Superior temporal gyrus (tissue), 1 donor: ENCODE measurements around the gene MRAS.

Source experiments
- DNase-seq: peaks from one replicate; pipeline ENCODE4 v3.0.0-alpha.2; 2016; ENCODE audit errors: extremely low spot score

The MRAS gene

GRCh38 chr3:138347960-138348753, at the start of gene MRAS:
TSS of gene MRAS (plus strand) at chr3:138348579. CDS start at chr3:138372884, 24,305 bp downstream.
- peak; percentile 75 for DNase-seq

GRCh38 chr3:138300647-138301046, 47.7 kb upstream of the MRAS start:
- peak; percentile 70 for DNase-seq

GRCh38 chr3:138303474-138303873, 44.9 kb upstream of the MRAS start:
- DNase-seq: peak; percentile 77

- DNase-seq: no peak
These were observed 40.5 kb upstream of the MRAS start for GRCh38 chr3:138307899-138308298.

- DNase-seq: no peak
These were observed 39.6 kb upstream of the MRAS start for GRCh38 chr3:138308783-138309182.

GRCh38 chr3:138310494-138310893, 37.9 kb upstream of the MRAS start:
- DNase-seq: no peak

- DNase-seq: no peak
These were observed 33.6 kb upstream of the MRAS start for GRCh38 chr3:138314751-138315150.

GRCh38 chr3:138317687-138318086, 30.7 kb upstream of the MRAS start:
- no peak for DNase-seq

- DNase-seq: no peak
These were observed 24.4 kb upstream of the MRAS start for GRCh38 chr3:138323971-138324370.

- DNase-seq: no peak
These were observed 22.4 kb upstream of the MRAS start for GRCh38 chr3:138325990-138326389.

GRCh38 chr3:138326866-138327595, 21.3 kb upstream of the MRAS start:
- DNase-seq: no peak

- DNase-seq: no peak
These were observed 20.5 kb upstream of the MRAS start for GRCh38 chr3:138327831-138328230.

GRCh38 chr3:138328341-138328740, 20.0 kb upstream of the MRAS start:
- peak; percentile 57 for DNase-seq

- DNase-seq: peak; percentile 85
These were observed 19.0 kb upstream of the MRAS start, which contains the start of gene NME9 for GRCh38 chr3:138329127-138329983. TSS of gene NME9 (minus strand) at chr3:138329851. CDS start at chr3:138329335, 516 bp downstream.

- no peak for DNase-seq
These were observed 18.4 kb upstream of the MRAS start for GRCh38 chr3:138329984-138330293.

- DNase-seq: peak; percentile 56
These were observed 17.1 kb upstream of the MRAS start for GRCh38 chr3:138331143-138331894.

- peak; percentile 81 for DNase-seq
These were observed 15.8 kb upstream of the MRAS start for GRCh38 chr3:138332472-138333073.

- no peak for DNase-seq
These were observed 13.8 kb upstream of the MRAS start for GRCh38 chr3:138334608-138335007.

- no peak for DNase-seq
These were observed 11.9 kb upstream of the MRAS start for GRCh38 chr3:138336454-138336999.

- DNase-seq: no peak
These were observed 10.1 kb upstream of the MRAS start for GRCh38 chr3:138338244-138338643.

- no peak for DNase-seq
These were observed 9.6 kb upstream of the MRAS start for GRCh38 chr3:138338811-138339210.
